BLaER1 treated with 17β-estradiol and CSF1 and Interleukin-3, amounts not matched to agents 10 nM and 100 nM (cell line): ENCODE measurements around the gene RNF145.

Experiments
- H3K27ac ChIP-seq, 11 experiments: shearing (Covaris generic); formaldehyde crosslinking; 2 replicates each; pipeline ENCODE4 v1.8.1; 2022
- H3K27me3 ChIP-seq, 11 experiments: shearing (Covaris generic); formaldehyde crosslinking; 2 replicates each; pipeline ENCODE4 v1.8.1; 2022
- H3K36me3 ChIP-seq, 11 experiments: shearing (Covaris generic); formaldehyde crosslinking; 2 replicates each; pipeline ENCODE4 v1.8.1; 2022
- H3K4me1 ChIP-seq, 10 experiments: shearing (Covaris generic); formaldehyde crosslinking; 2 replicates each; pipeline ENCODE4 v1.8.1; 2022
- H3K4me2 ChIP-seq, 11 experiments: shearing (Covaris generic); formaldehyde crosslinking; 2 replicates each; pipeline ENCODE4 v1.8.1; 2022
- H3K4me3 ChIP-seq, 10 experiments: shearing (Covaris generic); formaldehyde crosslinking; 2 replicates each; pipeline ENCODE4 v1.8.1; 2022
- H3K9ac ChIP-seq, 11 experiments: shearing (Covaris generic); formaldehyde crosslinking; 2 replicates each; pipeline ENCODE4 v1.8.1; 2022
- H3K9me3 ChIP-seq, 11 experiments: shearing (Covaris generic); formaldehyde crosslinking; replicated peaks in 1 of 11; 2 replicates each; pipeline ENCODE4 v1.8.1; 2022
- H4K20me1 ChIP-seq, 11 experiments: shearing (Covaris generic); formaldehyde crosslinking; 2 replicates each; pipeline ENCODE4 v1.8.1; 2022
- Cebpa-rat ChIP-seq, 11 experiments: shearing (Covaris generic); IDR thresholded peaks; 2 replicates each; pipeline ENCODE4 v1.8.1; 2022

The RNF145 gene

DNA sequence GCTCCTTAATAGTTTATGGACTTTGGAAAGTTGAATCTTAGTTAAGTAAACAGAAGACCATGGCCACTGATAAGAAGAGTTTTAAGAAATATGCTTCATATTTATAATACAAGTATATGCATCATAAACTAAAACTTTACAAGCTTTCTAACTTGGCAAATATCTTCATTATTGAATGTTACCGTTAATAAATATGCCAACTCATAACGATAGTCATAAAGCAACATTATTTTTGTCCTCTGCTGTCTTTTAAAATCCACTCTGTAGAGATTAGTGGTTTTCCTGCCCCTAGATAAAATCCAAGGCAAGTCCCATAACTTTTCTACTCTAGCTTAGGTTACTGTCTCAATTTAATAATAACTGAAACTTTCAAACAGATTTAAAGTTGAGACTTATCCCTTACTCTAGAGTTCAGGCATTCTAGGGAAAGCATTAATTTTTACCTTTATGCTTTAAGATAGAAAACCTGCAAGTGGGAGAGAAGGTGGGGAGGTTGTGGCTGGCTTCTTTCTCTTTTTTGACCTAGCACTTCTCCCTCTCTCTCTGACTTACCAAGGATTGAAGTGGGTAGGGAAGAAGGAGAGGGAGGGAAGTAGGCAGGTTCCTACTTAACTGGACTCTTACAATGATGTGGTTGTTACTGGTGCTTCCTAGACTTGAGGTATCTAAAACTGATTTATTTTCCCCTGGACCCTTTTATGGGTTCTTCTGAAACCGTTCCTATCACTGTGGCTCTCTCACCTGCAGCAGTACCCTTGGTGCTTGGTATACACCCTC is 29.6 kb downstream of the RNF145 start:
- no peaks in the 10 kb centered on the region for H3K9me3 ChIP-seq
- H3K9ac ChIP-seq: peak overlapping the region in 2 of 11 experiments; percentile 34 to 49; a peak in 1 of 22 replicates
- peaks cover 0 to 44% (median 9%) of the 10 kb centered on the region in 11 experiments; a peak in 10 of 22 replicates for H4K20me1 ChIP-seq
- no peaks in the 10 kb centered on the region for H3K27me3 ChIP-seq
- no peak overlapping the region for H3K4me3 ChIP-seq
- H3K4me1 ChIP-seq: peaks cover 0 to 81% (median 9%) of the 10 kb centered on the region in 10 experiments; a peak in 13 of 20 replicates
- no peak for TF ChIP-seq Cebpa-rat (IDR thresholded peaks at IDR 0.05)
- H3K27ac ChIP-seq: peak overlapping the region in 3 of 11 experiments; percentile 57 to 80 (median 74); a peak in 6 of 22 replicates
- H3K4me2 ChIP-seq: peak overlapping the region in 3 of 11 experiments; percentile 34 to 78 (median 64); a peak in 5 of 22 replicates
- H3K36me3 ChIP-seq: peaks cover 27 to 83% (median 58%) of the 10 kb centered on the region in 11 experiments; a peak in 21 of 22 replicates

DNA sequence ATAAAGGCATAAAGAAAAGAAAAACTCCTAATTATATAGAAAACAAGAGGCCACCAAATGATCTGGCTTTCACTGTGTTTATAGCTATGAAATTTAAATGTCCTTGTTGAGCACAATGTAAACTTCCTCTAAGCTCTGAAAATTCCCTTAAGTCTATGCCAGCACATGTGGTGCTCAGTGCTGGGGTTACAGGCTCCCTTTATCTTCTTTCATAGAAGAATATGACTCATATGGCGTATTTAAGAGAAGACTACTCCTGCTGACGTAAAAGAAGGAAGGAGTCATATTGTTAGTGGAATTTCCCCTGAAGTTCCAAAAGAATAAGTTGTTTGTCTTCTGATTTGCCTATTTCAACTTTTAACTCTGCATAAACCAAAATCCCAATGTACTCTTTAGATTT is 30.4 kb downstream of the RNF145 start:
- peak overlapping the region in 2 of 11 experiments; percentile 34 to 49; a peak in 3 of 22 replicates for H3K9ac ChIP-seq
- no peak for TF ChIP-seq Cebpa-rat (IDR thresholded peaks at IDR 0.05)
- H3K27me3 ChIP-seq: no peaks in the 10 kb centered on the region
- H3K4me1 ChIP-seq: peaks cover 0 to 79% (median 9%) of the 10 kb centered on the region in 10 experiments; a peak in 13 of 20 replicates
- H4K20me1 ChIP-seq: peaks cover 0 to 47% (median 8%) of the 10 kb centered on the region in 11 experiments; a peak in 9 of 22 replicates
- H3K36me3 ChIP-seq: peaks cover 28 to 88% (median 61%) of the 10 kb centered on the region in 11 experiments; a peak in 21 of 22 replicates
- peak overlapping the region in 3 of 11 experiments; percentile 34 to 78 (median 64); a peak in 4 of 22 replicates for H3K4me2 ChIP-seq
- no peaks in the 10 kb centered on the region for H3K9me3 ChIP-seq
- no peak overlapping the region for H3K4me3 ChIP-seq
- H3K27ac ChIP-seq: peak overlapping the region in 3 of 11 experiments; percentile 57 to 80 (median 74); a peak in 6 of 22 replicates

DNA sequence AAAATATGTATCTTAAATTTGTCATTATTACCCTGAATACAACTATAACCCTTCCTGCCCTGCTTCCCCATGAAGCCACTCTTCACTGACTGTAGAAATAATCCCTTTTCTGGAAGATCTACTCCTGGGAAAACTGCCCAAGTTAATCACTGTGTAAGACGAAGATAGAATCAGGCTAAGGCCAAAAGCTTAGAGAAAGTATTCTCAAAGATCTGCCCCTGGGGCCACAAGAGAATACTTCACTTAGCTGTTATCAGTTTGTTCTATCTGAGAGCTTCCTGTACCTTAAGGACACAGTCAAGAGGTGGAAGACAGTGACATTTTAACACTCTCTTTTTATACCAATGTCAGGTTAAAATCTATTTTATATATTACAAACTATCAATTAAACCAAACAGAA is 33.8 kb downstream of the RNF145 start:
- Histone ChIP-seq H4K20me1 (peaks cover 0 to 59% (median 4%) of the 10 kb centered on the region in 11 experiments; a peak in 6 of 22 replicates), H3K27me3 (no peaks in the 10 kb centered on the region), H3K27ac (no peak overlapping the region), H3K9me3 (no peaks in the 10 kb centered on the region), H3K4me3 (no peak overlapping the region), H3K9ac (no peak overlapping the region), H3K36me3 (peaks cover 32 to 94% (median 76%) of the 10 kb centered on the region in 11 experiments), H3K4me1 (peaks cover 0 to 62% (median 0%) of the 10 kb centered on the region in 10 experiments; a peak in 6 of 20 replicates), H3K4me2 (no peak overlapping the region)
- no peak for TF ChIP-seq Cebpa-rat (IDR thresholded peaks at IDR 0.05)

DNA sequence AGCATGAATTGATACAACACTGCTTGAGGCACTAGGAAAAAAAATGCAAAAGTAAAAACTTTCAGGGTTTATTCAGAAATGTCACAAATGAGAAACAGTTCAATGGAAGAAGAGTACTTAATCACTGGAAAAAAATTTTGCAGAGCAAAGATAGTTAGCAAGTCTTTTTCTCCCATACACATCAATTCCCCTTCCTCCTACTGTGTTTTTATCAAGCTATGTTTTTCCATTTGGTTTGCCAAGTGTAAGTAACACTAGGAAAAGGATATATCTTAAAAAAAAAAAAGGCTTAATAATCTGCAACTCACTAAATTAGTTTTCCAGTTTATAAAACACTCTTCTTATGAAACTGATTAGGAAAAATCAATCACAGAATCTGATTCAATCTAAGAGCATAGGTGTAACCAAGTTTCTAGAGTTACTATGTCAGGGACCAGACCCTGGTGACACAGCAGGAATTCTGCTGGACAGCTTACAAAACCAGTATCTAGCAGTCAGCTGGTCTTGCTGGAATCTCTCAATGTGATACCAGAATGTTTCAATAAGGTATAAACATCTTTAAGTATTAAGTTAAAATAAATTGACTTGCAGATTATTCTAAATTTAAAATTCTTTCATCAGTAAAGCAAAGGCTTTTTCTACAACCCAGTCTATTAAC is 34.7 kb downstream of the RNF145 start:
- no peak overlapping the region for H3K4me3 ChIP-seq
- H3K9me3 ChIP-seq: no peaks in the 10 kb centered on the region
- H4K20me1 ChIP-seq: peaks cover 0 to 68% (median 0%) of the 10 kb centered on the region in 11 experiments; a peak in 4 of 22 replicates
- no peak for TF ChIP-seq Cebpa-rat (IDR thresholded peaks at IDR 0.05)
- H3K4me2 ChIP-seq: no peak overlapping the region
- H3K27me3 ChIP-seq: no peaks in the 10 kb centered on the region
- no peak overlapping the region for H3K27ac ChIP-seq
- peaks cover 0 to 54% (median 0%) of the 10 kb centered on the region in 10 experiments; a peak in 6 of 20 replicates for H3K4me1 ChIP-seq
- no peak overlapping the region for H3K9ac ChIP-seq
- H3K36me3 ChIP-seq: peaks cover 27 to 92% (median 78%) of the 10 kb centered on the region in 11 experiments; a peak in 21 of 22 replicates

DNA sequence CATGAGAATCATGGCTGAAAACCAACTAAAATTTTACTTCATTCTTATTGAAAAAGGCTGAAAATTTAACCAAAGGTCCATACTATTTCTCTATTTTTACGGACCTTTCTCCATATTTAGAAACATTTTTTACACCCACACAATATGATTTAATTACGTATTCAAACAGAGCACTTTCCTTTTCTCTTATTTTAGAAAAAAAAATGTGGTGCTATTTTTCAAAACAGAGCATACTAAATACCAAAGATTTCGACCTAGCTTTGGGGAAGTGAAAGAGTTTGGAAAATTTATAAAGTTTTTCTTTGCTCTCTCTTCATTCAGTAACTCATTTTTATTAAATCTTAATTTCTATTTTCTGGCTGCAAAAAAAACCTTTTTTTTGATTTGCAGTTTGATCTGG is 38.1 kb downstream of the RNF145 start:
- Histone ChIP-seq H3K9ac (no peak overlapping the region), H3K4me3 (no peak overlapping the region), H3K27me3 (no peaks in the 10 kb centered on the region), H3K9me3 (no peaks in the 10 kb centered on the region), H3K4me1 (peaks cover 0 to 28% (median 0%) of the 10 kb centered on the region in 10 experiments; a peak in 5 of 20 replicates), H3K27ac (no peak overlapping the region; a peak in 1 of 22 replicates), H3K36me3 (peaks cover 43 to 92% (median 78%) of the 10 kb centered on the region in 11 experiments), H4K20me1 (peaks cover 0 to 92% (median 0%) of the 10 kb centered on the region in 11 experiments; a peak in 4 of 22 replicates), H3K4me2 (peak overlapping the region in 2 of 11 experiments; percentile 17 to 42; a peak in 2 of 22 replicates)
- no peak for TF ChIP-seq Cebpa-rat (IDR thresholded peaks at IDR 0.05)

DNA sequence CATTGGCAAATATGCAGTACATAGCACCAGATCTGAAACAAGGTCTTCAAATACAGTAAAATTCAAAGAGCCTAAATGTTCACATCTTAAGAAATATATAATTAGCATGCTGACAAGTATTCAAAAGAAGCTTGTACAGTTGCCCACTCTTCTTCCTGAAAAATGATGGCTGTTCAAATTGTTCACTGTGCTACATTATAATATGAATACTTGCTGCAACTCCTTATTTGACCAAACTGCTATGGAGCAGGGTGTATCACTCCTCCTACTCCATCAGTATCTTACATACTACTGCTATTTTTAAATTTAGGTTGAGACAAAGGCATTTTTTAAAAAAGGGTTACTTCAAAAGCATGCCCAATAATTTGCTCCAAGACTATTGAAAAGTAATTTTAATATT is 39.3 kb downstream of the RNF145 start:
- H3K36me3 ChIP-seq: peaks cover 41 to 86% (median 74%) of the 10 kb centered on the region in 11 experiments
- no peak overlapping the region for H3K4me2 ChIP-seq
- peaks cover 0 to 90% (median 0%) of the 10 kb centered on the region in 11 experiments; a peak in 5 of 22 replicates for H4K20me1 ChIP-seq
- no peak overlapping the region for H3K4me3 ChIP-seq
- H3K4me1 ChIP-seq: peaks cover 0 to 26% (median 0%) of the 10 kb centered on the region in 10 experiments; a peak in 5 of 20 replicates
- H3K9me3 ChIP-seq: no peaks in the 10 kb centered on the region
- TF ChIP-seq Cebpa-rat (IDR thresholded peaks at IDR 0.05): no peak
- no peak overlapping the region for H3K27ac ChIP-seq
- H3K9ac ChIP-seq: no peak overlapping the region
- H3K27me3 ChIP-seq: no peaks in the 10 kb centered on the region

DNA sequence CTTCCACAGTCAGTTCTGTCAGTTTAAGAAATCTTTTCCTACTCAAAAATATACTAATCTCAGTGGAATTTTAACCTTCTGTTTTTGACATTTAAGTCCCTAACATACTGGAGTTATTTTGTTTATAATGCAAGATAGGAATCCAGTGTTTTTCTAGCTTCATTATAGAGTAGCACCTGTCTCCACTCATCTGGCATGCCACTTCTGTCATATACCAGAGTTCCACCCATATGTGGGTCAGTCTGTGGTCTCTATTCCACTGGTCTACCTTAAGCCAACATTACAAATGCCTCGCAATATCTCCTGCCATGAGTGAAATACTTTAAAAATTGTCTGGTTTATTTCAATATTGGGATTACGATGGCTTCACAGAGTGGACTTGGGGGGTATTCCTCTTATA is 42.9 kb downstream of the RNF145 start:
- no peak for TF ChIP-seq Cebpa-rat (IDR thresholded peaks at IDR 0.05)
- Histone ChIP-seq H3K4me2 (no peak overlapping the region), H3K27me3 (no peaks in the 10 kb centered on the region), H3K4me3 (no peak overlapping the region), H4K20me1 (peaks cover 0 to 91% (median 0%) of the 10 kb centered on the region in 11 experiments; a peak in 5 of 22 replicates), H3K9ac (no peak overlapping the region), H3K9me3 (no peaks in the 10 kb centered on the region), H3K36me3 (peaks cover 43 to 90% (median 70%) of the 10 kb centered on the region in 11 experiments), H3K27ac (no peak overlapping the region), H3K4me1 (peaks cover 0 to 10% (median 0%) of the 10 kb centered on the region in 10 experiments; a peak in 5 of 20 replicates)

DNA sequence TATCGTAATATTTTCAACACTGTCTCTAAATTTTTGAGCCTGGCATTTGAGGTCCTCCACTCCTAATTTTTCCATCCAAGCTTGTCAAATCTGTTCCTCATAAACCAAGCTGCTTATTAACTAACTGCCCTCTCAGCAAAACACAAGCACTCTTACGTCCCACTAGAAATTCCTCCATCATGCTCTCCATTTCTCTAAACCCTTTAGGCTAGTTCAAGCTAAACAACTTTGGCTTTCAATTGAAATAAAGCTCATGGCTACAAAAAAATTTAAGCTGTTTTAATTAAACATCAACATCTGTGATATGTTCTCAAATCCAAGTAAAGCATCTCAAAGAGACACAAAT is 45.7 kb downstream of the RNF145 start:
- no peak for TF ChIP-seq Cebpa-rat (IDR thresholded peaks at IDR 0.05)
- Histone ChIP-seq H3K27ac (no peak overlapping the region), H3K9ac (no peak overlapping the region), H3K4me3 (no peak overlapping the region), H3K27me3 (no peaks in the 10 kb centered on the region), H3K4me2 (no peak overlapping the region), H3K4me1 (peaks cover 0 to 8% (median 0%) of the 10 kb centered on the region in 10 experiments; a peak in 2 of 20 replicates), H4K20me1 (peaks cover 0 to 91% (median 6%) of the 10 kb centered on the region in 11 experiments; a peak in 9 of 22 replicates), H3K36me3 (peaks cover 57 to 94% (median 79%) of the 10 kb centered on the region in 11 experiments), H3K9me3 (no peaks in the 10 kb centered on the region)
